ENCODE results near the gene HRH3.

The HRH3 gene

GRCh38 chr20:62220666-62221568 is 839 bp upstream of the HRH3 start:
- no peak overlapping the region for H3K4me3 ChIP-seq (ENCODE audit: low read depth, low read length)
- DNase-seq (ENCODE audit: low read depth) = no peak

DNA sequence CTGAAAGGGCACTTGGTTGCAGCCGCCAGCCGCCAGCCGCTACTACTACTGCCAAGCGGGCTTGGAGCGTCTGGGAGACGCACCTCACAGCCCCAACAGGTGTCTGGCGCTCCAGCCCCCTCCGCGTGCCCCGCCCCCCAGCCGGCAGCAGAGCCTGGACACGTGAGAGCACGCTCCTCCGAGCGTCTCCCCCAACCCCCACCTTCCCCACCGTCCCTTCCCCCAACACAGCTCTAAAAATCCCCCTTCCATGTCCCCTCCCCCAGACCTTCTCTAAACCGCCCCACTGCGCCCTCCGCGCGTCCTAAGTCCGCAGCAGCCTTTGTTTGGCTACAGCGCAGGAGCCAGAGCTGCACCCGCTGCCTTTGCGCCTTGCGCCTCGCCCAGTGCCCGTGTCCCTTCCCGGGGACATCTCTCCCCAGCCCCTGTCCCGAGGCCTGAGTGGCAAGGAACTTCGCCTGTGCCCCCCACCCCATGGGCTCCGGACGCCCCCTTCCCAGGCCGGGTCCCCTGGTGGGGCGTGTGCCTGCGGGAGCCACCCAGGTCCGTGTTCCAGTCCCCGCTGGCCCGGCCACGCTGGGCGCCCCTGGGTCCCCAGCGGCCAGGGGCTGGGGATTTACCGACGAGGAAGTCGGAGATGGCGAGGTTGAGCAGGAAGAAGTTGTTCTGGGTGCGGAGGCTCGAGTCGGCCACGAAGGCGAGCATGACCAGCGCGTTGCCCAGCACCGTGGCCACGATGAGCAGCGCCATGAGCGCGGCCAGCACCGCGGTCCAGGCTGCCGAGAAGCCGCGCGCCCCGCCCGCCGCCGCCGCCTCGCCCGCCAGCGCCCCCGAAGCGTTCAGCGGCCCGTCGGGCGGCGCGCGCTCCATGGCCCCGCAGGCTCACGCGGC is 732 bp downstream of the HRH3 start:
- TF ChIP-seq MAX (IDR thresholded peaks at IDR 0.05; ENCODE audit: low read depth, low read length) (no peak), POLR2A (IDR thresholded peaks at IDR 0.05; ENCODE audit: extremely low read depth, insufficient read length) (no peak), MYC (IDR thresholded peaks at IDR 0.05; ENCODE audit: low read depth, low read length) (no peak)
- TF ChIP-seq, protein P1, sequence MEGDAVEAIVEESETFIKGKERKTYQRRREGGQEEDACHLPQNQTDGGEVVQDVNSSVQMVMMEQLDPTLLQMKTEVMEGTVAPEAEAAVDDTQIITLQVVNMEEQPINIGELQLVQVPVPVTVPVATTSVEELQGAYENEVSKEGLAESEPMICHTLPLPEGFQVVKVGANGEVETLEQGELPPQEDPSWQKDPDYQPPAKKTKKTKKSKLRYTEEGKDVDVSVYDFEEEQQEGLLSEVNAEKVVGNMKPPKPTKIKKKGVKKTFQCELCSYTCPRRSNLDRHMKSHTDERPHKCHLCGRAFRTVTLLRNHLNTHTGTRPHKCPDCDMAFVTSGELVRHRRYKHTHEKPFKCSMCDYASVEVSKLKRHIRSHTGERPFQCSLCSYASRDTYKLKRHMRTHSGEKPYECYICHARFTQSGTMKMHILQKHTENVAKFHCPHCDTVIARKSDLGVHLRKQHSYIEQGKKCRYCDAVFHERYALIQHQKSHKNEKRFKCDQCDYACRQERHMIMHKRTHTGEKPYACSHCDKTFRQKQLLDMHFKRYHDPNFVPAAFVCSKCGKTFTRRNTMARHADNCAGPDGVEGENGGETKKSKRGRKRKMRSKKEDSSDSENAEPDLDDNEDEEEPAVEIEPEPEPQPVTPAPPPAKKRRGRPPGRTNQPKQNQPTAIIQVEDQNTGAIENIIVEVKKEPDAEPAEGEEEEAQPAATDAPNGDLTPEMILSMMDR (IDR thresholded peaks at IDR 0.05; ENCODE audit: low read depth, low read length) = no peak
- no peak overlapping the region for H3K4me3 ChIP-seq (ENCODE audit: low read depth, low read length)
- no peak for DNase-seq (ENCODE audit: low read depth)

More at GRCh38 chr20:62220666-62221568, 839 bp upstream of the HRH3 start:
- no peak for TF ChIP-seq MAX (IDR thresholded peaks at IDR 0.05; ENCODE audit: low read depth, low read length)
- TF ChIP-seq POLR2A (IDR thresholded peaks at IDR 0.05; ENCODE audit: extremely low read depth, insufficient read length) = no peak
- TF ChIP-seq MYC (IDR thresholded peaks at IDR 0.05; ENCODE audit: low read depth, low read length) = no peak
- TF ChIP-seq, protein P1 (IDR thresholded peaks at IDR 0.05; ENCODE audit: low read depth, low read length) = no peak

DNA sequence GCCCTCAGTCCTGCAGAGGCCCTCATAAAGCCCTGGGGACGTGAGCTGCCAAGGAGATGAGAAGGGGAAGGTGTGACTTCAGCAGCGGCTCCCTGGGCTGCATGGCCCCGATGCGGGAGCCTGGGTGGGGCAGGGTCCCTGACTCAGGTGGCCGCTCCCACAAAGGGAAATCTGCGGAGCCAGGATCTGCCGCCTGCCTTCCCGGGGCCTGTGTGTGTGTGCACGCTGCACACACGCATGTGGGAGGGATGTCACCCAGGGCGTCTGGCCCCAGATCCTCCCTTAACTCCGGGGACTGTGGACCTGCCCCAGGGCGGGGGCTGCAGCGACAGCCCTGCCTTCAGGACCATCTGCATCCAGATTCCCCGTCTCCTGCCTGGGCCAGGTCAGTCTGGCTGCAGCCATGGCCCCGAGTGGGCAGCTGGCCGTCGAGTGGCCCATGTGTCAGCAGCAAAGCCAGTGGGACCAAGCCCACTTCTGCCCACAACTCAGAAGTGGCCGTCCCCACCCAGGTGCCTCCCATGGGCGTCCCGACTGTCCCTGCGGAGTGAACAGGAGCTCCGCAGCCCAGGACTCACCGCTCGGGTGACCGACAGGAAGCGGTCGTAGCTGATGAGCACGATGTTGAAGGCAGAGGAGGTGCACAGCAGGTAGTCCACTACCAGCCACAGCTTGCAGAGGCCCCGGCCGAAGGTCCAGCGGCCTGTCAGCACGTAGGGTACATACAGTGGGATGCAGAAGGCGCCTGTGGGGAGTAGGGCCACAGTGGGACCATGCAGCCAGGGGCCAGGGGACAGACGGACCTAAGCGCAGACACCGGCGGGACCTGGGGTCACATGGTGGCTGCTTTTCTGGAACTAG is 1.9 kb downstream of the HRH3 start:
- TF ChIP-seq, protein P1 (IDR thresholded peaks at IDR 0.05; ENCODE audit: low read depth, low read length) = no peak
- TF ChIP-seq POLR2A (IDR thresholded peaks at IDR 0.05; ENCODE audit: extremely low read depth, insufficient read length) (no peak), MYC (IDR thresholded peaks at IDR 0.05; ENCODE audit: low read depth, low read length) (no peak), MAX (IDR thresholded peaks at IDR 0.05; ENCODE audit: low read depth, low read length) (no peak)
- no peak overlapping the region for H3K4me3 ChIP-seq (ENCODE audit: low read depth, low read length)
- peak; percentile 45 for DNase-seq (ENCODE audit: low read depth)

DNA sequence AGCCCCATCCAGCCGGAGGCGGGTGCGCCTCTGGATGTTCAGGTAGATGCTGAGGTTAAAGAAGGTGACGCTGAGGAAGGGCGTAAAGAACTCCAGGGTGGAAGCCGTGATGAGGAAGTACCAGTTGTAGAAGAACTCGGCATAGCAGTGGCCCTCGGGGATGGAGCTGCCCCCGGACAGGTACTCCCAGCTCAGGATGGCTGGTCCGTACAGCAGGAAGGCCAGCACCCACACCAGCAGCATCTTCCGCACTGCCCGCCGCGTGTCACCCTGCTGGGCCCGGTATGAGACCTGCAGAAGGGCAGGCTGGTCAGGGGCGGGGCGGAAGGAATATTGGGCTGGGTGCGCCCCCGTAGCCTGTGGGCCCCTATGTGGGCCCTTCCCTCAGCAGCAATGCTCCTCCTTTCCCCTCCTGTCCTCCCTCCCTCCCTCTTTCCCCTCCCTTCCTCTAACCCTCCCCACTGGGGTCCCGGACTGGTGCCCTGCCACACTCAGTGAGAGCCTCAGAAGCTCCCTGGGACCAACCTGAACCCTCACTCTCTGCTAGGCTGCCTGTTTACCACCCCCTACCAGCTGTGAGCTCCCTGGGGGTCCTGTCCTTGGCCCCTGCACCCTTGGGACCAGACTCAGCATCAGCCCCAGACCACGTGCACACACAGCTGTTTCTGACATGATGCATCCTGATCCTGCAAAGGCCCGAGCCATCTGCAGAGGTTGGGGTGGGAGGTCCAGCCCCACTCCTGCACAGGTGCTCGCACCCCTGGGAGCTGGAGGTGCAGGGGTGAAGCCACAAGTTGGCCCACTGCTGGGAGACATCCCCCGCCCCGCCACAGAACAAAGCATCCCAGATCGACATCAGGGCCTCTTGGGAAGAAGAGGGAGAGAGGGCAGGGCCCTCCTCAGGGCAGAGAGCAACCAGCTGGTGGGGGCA is 3.2 kb downstream of the HRH3 start:
- DNase-seq (ENCODE audit: low read depth) = no peak
- no peak overlapping the region for H3K4me3 ChIP-seq (ENCODE audit: low read depth, low read length)
- TF ChIP-seq MYC (IDR thresholded peaks at IDR 0.05; ENCODE audit: low read depth, low read length) = no peak
- TF ChIP-seq, protein P1 (IDR thresholded peaks at IDR 0.05; ENCODE audit: low read depth, low read length) = no peak
- TF ChIP-seq MAX (IDR thresholded peaks at IDR 0.05; ENCODE audit: low read depth, low read length) = no peak
- no peak for TF ChIP-seq POLR2A (IDR thresholded peaks at IDR 0.05; ENCODE audit: extremely low read depth, insufficient read length)
